Measurements from ENCODE around the gene TBC1D24. TPM values are rescaled to one million over a fixed set of nuclear protein-coding genes. Genes with fewer than 3 reads are reported as not detected.
A peak's percentile ranks its signal among the peaks of the same experiment; 100 is the strongest.

Gene TBC1D24
- total and polyA plus RNA-seq, 9 of the 15 experiments (the other 6 are each of a cell fraction or from before 2014, with no cell fraction given), result 1.7 to 22.6 (median 7.2) TPM

GRCh38 chr16:2500918-2501750 is 26.2 kb downstream of the TBC1D24 start (continued):
- no peak for TF ChIP-seq SIX5 (IDR thresholded peaks at IDR 0.05; ENCODE audit: borderline replicate concordance in 1 of 2, insufficient read depth in 1 of 2, low read depth in 1 of 2, low read length in 2 of 2)
- TF ChIP-seq ZNF134 (CRISPR knock-in tag; conservative IDR thresholded peaks at IDR 0.05), result no peak
- no peak for TF ChIP-seq THRAP3 (IDR thresholded peaks at IDR 0.05; ENCODE audit: borderline replicate concordance)
- TF ChIP-seq PREB (CRISPR knock-in tag; IDR thresholded peaks at IDR 0.05), result no peak
- TF ChIP-seq, protein P1, sequence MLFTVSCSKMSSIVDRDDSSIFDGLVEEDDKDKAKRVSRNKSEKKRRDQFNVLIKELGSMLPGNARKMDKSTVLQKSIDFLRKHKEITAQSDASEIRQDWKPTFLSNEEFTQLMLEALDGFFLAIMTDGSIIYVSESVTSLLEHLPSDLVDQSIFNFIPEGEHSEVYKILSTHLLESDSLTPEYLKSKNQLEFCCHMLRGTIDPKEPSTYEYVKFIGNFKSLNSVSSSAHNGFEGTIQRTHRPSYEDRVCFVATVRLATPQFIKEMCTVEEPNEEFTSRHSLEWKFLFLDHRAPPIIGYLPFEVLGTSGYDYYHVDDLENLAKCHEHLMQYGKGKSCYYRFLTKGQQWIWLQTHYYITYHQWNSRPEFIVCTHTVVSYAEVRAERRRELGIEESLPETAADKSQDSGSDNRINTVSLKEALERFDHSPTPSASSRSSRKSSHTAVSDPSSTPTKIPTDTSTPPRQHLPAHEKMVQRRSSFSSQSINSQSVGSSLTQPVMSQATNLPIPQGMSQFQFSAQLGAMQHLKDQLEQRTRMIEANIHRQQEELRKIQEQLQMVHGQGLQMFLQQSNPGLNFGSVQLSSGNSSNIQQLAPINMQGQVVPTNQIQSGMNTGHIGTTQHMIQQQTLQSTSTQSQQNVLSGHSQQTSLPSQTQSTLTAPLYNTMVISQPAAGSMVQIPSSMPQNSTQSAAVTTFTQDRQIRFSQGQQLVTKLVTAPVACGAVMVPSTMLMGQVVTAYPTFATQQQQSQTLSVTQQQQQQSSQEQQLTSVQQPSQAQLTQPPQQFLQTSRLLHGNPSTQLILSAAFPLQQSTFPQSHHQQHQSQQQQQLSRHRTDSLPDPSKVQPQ (CRISPR knock-in tag; IDR thresholded peaks at IDR 0.05; ENCODE audit: borderline replicate concordance), result no peak
- TF ChIP-seq, protein P2, sequence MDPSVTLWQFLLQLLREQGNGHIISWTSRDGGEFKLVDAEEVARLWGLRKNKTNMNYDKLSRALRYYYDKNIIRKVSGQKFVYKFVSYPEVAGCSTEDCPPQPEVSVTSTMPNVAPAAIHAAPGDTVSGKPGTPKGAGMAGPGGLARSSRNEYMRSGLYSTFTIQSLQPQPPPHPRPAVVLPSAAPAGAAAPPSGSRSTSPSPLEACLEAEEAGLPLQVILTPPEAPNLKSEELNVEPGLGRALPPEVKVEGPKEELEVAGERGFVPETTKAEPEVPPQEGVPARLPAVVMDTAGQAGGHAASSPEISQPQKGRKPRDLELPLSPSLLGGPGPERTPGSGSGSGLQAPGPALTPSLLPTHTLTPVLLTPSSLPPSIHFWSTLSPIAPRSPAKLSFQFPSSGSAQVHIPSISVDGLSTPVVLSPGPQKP (CRISPR knock-in tag; IDR thresholded peaks at IDR 0.05), result no peak
- TF ChIP-seq ZNF507 (tag; conservative IDR thresholded peaks at IDR 0.05), result no peak
- TF ChIP-seq MBD1 (CRISPR knock-in tag; IDR thresholded peaks at IDR 0.05), result no peak
- TF ChIP-seq EGR1 (conservative IDR thresholded peaks at IDR 0.05), result 0 out of 2 replicates have a peak, but pooled peaks have one; percentile 4
- TF ChIP-seq NCOA1 (IDR thresholded peaks at IDR 0.05; ENCODE audit: low read depth), result 0 out of 2 replicates have a peak, but pooled peaks have one; percentile 13
- peak; percentile 72 for TF ChIP-seq ZNF740 (CRISPR knock-in tag; IDR thresholded peaks at IDR 0.05)
- no peak for TF ChIP-seq ZNF740 (tag; IDR thresholded peaks at IDR 0.05)
- no peak for TF ChIP-seq PHF20 (IDR thresholded peaks at IDR 0.05; ENCODE audit: partially characterized antibody)
- TF ChIP-seq ETV5 (CRISPR knock-in tag; IDR thresholded peaks at IDR 0.05; ENCODE audit: low read depth), result no peak
- no peak for TF ChIP-seq GTF2F1 (IDR thresholded peaks at IDR 0.05; ENCODE audit: low read depth, low read length)
- no peak for TF ChIP-seq ZNF79 (CRISPR knock-in tag; IDR thresholded peaks at IDR 0.05; ENCODE audit: low read depth)
- TF ChIP-seq THAP12 (CRISPR knock-in tag; IDR thresholded peaks at IDR 0.05), result no peak
